KOPT-K1 (cell line): ENCODE data around the gene RAI14.
"Not testable (repeated sequence)": the region's sequence is repeated elsewhere in the genome, so short reads cannot be mapped to it uniquely, and the experiment has no call there.

Source experiments
- H3K27ac ChIP-seq: fragments of 200-600 bp; sonication (generic); 2 replicates; pipeline ENCODE4 v1.5.1; 2016; ENCODE audit warnings: antibody characterized with exemption, mild to moderate bottlenecking, low read depth, low read length; ENCODE audit not compliant: poor library complexity, severe bottlenecking
- H3K36me3 ChIP-seq: fragments of 200-600 bp; sonication (generic); 2 replicates; pipeline ENCODE4 v1.5.1; 2017; ENCODE audit warnings: antibody characterized with exemption, mild to moderate bottlenecking, low read length, moderate library complexity; ENCODE audit not compliant: insufficient read depth
- H3K9me3 ChIP-seq: fragments of 200-600 bp; sonication (generic); 2 replicates; pipeline ENCODE4 v1.5.1; 2017; ENCODE audit warnings: antibody characterized with exemption, low read length, mild to moderate bottlenecking; ENCODE audit not compliant: insufficient read depth, poor library complexity, severe bottlenecking

The RAI14 gene

GRCh38 chr5:34697308-34698108 is 41.4 kb downstream of the RAI14 start:
- H3K9me3 ChIP-seq = no peaks in the 10 kb centered on the region
- no peaks in the 10 kb centered on the region for H3K36me3 ChIP-seq
- no peak overlapping the region for H3K27ac ChIP-seq

- no peaks in the 10 kb centered on the region for H3K36me3 ChIP-seq
- no peaks in the 10 kb centered on the region for H3K9me3 ChIP-seq
- no peak overlapping the region for H3K27ac ChIP-seq
Observed at GRCh38 chr5:34698109-34698419, 41.9 kb downstream of the RAI14 start.

DNA sequence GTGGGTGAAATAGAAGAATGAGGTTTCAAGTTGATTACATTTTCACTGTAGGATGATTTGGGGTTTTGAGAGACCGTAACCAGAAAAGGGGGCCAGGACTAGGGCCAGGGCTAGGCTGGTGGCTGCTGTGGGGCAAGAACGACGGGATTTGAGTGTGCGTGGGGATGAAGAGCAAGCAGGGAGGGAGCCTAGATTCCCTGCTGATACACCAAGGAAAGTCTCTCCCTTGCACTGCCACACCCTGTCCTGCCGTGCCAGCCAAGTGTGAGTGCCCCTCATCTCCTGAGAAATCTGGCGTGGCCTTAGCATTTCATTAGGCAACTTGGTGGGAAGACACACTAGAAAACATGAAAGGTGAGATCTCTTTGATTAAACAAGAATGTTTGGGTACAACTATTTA is 42.6 kb downstream of the RAI14 start:
- no peak overlapping the region for H3K27ac ChIP-seq

DNA sequence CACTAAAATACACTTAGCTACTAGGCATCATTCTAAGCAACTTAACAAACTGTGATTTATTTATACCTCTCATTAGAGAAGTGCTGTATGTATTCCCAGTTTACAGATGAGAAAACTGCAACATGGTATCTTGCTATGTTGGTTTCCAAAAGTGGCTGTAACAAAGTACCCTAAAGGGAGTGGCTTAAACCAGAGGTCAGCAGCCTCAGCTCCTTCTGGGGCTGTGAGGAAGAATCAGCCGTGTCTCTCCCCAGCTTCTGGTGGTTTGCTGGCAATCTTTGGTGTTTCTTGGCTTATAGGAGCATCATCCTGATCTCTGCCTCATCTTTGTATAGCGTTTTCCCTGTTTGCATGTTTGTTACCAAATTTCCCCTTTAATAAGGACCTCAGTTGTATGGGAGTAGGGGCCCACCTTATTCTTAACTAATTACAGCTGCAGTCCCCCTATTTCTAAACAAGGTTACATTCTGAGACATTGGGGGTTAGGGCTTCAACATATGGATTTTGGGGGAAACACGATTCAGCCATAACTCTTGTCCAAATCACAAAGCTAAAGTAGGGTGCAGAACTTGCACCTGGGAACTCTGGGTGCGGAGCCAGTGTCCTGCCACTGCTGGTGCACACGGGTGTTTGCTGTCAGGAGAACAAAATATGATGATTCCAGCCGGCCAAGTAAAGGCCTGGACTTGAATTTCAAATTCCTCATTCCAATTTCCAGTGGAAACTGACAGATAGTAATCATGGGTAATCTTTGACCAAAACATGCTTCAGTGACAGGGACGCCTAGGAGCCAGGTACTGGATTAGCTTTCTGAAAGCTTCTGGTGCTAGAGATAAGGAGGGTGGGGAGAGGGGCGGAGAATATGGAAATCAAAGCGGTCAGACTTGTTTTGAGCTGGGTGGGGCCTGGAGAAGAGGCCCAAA is 43.3 kb downstream of the RAI14 start:
- no peaks in the 10 kb centered on the region for H3K36me3 ChIP-seq
- H3K27ac ChIP-seq = no peak overlapping the region
- no peaks in the 10 kb centered on the region for H3K9me3 ChIP-seq

More for the DNA sequence above, 42.6 kb downstream of the RAI14 start:
- H3K36me3 ChIP-seq = no peaks in the 10 kb centered on the region
- H3K9me3 ChIP-seq = no peaks in the 10 kb centered on the region

DNA sequence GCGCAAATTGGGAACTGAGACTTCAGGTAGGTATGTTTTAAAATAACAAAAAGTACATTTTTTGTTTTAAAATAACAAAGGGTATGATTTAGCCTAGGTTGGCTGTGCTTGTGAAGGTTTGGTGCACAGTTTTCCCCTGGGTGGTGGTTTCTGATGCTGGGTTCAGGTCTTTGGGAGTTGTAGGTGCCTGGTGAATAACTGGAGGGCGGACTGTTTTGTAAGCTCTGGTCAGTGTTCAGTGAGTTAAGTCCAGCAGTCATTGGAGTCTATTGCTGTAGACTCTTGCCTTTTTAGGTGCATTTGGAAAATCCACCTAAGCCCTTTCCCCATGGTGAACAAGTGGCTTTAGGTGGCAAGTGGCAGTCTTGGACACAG is 43.9 kb downstream of the RAI14 start:
- Histone ChIP-seq H3K36me3 (no peaks in the 10 kb centered on the region), H3K27ac (no peak overlapping the region), H3K9me3 (no peaks in the 10 kb centered on the region)

DNA sequence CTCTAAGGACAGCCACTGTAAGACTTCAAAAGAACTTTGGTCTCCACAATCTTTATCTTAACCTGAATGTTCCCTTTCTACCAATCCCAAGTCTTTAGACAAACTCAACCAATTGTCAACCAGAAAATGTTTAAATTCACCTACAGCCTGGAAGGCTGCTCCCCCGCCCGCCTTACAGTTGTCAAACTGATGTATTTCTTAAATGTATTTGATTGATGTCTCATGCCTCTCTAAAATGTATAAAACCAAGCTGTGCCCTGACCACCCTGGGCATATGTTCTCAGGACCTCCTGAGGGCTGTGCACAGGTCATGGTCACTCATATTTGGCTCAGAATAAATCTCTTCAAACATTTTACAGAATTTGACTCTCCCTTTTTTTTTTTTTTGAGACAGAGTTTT is 45.3 kb downstream of the RAI14 start:
- not testable (repeated sequence) for H3K27ac ChIP-seq, H3K9me3 ChIP-seq, H3K36me3 ChIP-seq

DNA sequence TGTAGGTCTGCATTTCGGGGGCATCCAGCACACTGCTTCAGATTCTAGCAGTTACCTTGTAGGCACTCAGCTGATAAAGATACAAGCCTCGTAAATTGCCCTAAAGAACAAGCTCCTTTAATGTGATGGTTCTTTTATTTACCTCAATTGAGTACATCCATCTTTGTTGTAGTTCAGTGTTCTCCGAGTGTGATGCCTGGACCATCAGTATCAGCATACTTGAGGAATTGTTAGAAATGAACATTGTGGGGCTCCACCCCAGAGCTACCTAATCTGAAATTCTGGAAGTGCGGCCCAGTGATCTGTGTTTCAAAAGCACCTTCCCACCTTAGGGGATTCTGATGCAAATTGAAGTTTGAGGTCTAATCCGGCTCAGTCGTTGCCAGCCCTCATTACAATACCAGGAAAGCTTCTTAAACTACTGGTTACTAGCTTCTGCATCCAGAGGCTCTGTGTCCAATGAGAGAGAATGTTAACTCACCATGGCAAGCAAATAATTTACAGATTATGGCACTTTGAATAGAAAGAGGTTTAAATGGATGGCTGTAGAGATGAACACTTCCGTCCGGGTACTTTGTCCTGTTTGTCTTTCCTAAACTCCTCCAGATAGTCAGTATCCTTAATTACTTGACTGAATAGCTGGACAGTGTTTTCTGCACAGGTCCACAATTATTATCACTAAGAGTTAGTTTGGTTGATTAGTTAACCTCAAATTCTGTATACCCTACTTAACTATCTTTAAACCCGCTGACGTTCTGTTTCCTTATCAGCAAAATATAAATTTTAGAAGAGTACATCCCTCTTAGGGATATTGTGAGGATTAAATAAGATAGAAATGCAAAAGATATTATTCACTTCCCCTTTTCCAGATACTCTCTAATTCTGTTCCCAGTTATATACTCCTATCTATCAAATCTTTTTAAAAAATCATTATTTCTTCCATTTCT is 47.9 kb downstream of the RAI14 start:
- no peak overlapping the region for H3K27ac ChIP-seq
- H3K36me3 ChIP-seq = no peaks in the 10 kb centered on the region
- H3K9me3 ChIP-seq = no peaks in the 10 kb centered on the region

DNA sequence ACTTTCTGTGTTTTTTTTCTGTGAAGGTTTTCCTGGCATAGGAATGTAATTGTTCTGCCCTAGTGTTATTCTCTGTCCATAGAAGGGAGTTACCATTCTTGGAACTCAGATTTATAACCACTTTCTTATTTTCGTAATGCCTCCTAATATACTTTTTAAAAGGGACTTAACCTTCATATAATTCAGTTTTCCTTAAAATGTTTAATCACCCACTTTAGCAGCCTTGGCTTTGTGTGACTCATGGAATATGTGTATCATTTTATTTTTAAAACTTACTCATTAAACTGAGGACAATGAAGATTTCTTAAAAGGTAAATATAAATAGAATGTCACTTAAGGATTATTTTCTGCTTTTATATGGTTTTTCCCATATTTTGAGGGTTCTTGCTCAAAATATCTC is 50.0 kb downstream of the RAI14 start:
- no peaks in the 10 kb centered on the region for H3K9me3 ChIP-seq
- no peaks in the 10 kb centered on the region for H3K36me3 ChIP-seq
- H3K27ac ChIP-seq = no peak overlapping the region

- Histone ChIP-seq H3K27ac (no peak overlapping the region), H3K9me3 (no peaks in the 10 kb centered on the region), H3K36me3 (no peaks in the 10 kb centered on the region)
Observed at GRCh38 chr5:34707451-34708107, 51.5 kb downstream of the RAI14 start.

GRCh38 chr5:34708777-34709176 is 52.6 kb downstream of the RAI14 start:
- H3K27ac ChIP-seq = no peak overlapping the region
- H3K9me3 ChIP-seq = no peaks in the 10 kb centered on the region
- H3K36me3 ChIP-seq = no peaks in the 10 kb centered on the region

- Histone ChIP-seq H3K9me3 (no peaks in the 10 kb centered on the region), H3K27ac (no peak overlapping the region), H3K36me3 (no peaks in the 10 kb centered on the region)
Observed at GRCh38 chr5:34709861-34710673, 53.9 kb downstream of the RAI14 start.

- H3K27ac ChIP-seq = no peak overlapping the region
- no peaks in the 10 kb centered on the region for H3K9me3 ChIP-seq
- H3K36me3 ChIP-seq = no peaks in the 10 kb centered on the region
Observed at GRCh38 chr5:34712565-34712964, 56.4 kb downstream of the RAI14 start.

DNA sequence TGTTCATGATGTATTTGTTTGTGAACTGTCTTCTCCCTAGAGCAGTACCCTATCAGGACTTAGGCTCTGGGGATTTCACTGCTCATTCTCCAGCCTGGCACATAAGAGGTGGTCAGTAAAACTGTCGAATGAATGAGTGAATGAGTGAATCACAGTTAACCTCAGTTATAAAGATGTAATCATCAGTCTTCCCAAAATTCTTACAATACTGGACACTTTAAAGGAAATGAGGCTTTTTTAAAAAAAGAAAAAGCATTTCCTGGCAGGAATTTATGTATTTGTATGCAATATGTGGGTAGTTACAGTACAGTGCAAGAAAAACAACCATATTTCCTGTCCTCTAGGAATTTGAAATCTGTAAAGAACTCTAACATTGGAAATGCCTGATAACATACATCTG is 59.6 kb downstream of the RAI14 start:
- no peak overlapping the region for H3K27ac ChIP-seq

DNA sequence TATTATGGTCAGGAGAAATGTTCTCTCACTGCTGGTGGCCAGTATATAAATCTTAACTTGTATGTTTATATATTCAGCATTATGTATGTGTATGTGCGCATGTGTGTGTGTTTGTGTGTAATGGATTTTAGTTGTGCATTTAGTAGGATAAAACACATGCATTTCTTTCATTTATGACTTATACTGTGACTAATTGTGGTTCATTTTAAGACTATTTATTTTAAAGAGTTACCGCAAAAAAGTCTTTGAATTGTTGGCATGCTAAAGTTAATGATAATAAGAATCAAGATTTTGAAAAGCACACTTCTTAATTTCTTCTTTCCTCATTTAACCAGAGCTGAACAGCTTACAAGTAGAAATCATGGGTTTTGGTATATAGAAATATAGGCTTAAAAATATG is 60.9 kb downstream of the RAI14 start:
- Histone ChIP-seq H3K9me3 (no peaks in the 10 kb centered on the region), H3K36me3 (no peaks in the 10 kb centered on the region), H3K27ac (no peak overlapping the region)

More for the DNA sequence above, 59.6 kb downstream of the RAI14 start:
- Histone ChIP-seq H3K36me3 (no peaks in the 10 kb centered on the region), H3K9me3 (no peaks in the 10 kb centered on the region)
